ENCODE results near the gene ANKRD13C.

Gene ANKRD13C

GRCh38 chr1:70331962-70332361, 22.6 kb downstream of the ANKRD13C start:
- Histone ChIP-seq H3K27me3 (ENCODE audit: control insufficient read depth, insufficient read depth, low read length) (no peaks in the 10 kb centered on the region), H3K36me3 (ENCODE audit: insufficient read depth, low read length) (peaks cover 6% of the 10 kb centered on the region), H3K4me1 (ENCODE audit: control insufficient read depth, insufficient read depth, low read length) (peaks cover 6% of the 10 kb centered on the region), H3K9me3 (replicated peaks; ENCODE audit: low read length) (no peaks in the 10 kb centered on the region), H3K4me2 (ENCODE audit: low read length) (no peak overlapping the region), H3K4me3 (ENCODE audit: low read length) (no peak overlapping the region), H3K9ac (ENCODE audit: low read depth, low read length) (no peak overlapping the region)

DNA sequence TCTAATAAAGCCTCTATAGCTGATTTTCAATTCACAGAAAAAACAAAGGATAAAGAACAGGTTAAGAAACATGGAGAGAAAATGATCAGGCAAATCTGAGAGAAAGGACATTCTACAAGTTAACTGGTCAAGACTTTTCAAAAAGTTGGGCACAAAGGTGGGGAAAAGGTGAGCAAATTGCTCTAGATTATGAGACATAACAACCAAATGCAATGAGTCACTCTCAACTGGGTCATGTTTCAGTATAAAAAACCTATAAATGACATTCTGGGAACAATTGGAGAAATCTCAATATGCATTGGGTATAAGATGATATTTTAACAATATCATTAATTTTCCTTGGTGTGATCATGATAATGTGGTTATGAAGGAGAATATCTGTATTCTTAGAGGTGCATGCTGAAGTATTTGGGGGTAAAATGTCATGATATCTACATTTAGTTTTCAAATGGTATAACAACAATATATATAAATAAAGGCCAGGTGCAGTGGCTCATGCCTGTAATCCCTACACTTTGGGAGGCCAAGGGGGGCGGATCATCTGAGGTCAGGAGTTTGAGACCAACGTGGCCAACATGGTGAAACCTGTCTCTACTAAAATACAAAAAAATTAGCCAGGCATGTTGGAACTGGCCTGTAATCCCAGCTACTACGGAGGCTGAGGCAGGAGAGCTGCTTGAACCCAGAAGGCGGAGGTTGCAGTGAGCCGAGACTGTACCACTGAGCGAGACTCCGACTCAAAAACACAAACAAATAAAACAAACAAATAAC, 27.0 kb downstream of the ANKRD13C start:
- Histone ChIP-seq H3K4me2 (ENCODE audit: low read length) (no peak overlapping the region), H3K36me3 (ENCODE audit: insufficient read depth, low read length) (peaks cover 10% of the 10 kb centered on the region), H3K27me3 (ENCODE audit: control insufficient read depth, insufficient read depth, low read length) (no peaks in the 10 kb centered on the region), H3K9me3 (replicated peaks; ENCODE audit: low read length) (no peaks in the 10 kb centered on the region), H3K4me1 (ENCODE audit: control insufficient read depth, insufficient read depth, low read length) (peaks cover 7% of the 10 kb centered on the region), H3K9ac (ENCODE audit: low read depth, low read length) (no peak overlapping the region), H3K4me3 (ENCODE audit: low read length) (no peak overlapping the region)

GRCh38 chr1:70324683-70325082, 29.8 kb downstream of the ANKRD13C start:
- peaks cover 10% of the 10 kb centered on the region for H3K36me3 ChIP-seq (ENCODE audit: insufficient read depth, low read length)
- H3K9ac ChIP-seq (ENCODE audit: low read depth, low read length): no peak overlapping the region
- no peak overlapping the region for H3K4me3 ChIP-seq (ENCODE audit: low read length)
- no peaks in the 10 kb centered on the region for H3K9me3 ChIP-seq (replicated peaks; ENCODE audit: low read length)
- no peak overlapping the region for H3K4me2 ChIP-seq (ENCODE audit: low read length)
- H3K4me1 ChIP-seq (ENCODE audit: control insufficient read depth, insufficient read depth, low read length): peaks cover 15% of the 10 kb centered on the region
- no peaks in the 10 kb centered on the region for H3K27me3 ChIP-seq (ENCODE audit: control insufficient read depth, insufficient read depth, low read length)

- Histone ChIP-seq H3K4me3 (ENCODE audit: low read length) (peak overlapping the region; percentile 7), H3K4me2 (ENCODE audit: low read length) (peak overlapping the region; percentile 32), H3K36me3 (ENCODE audit: insufficient read depth, low read length) (peaks cover 10% of the 10 kb centered on the region), H3K9me3 (replicated peaks; ENCODE audit: low read length) (no peaks in the 10 kb centered on the region), H3K9ac (ENCODE audit: low read depth, low read length) (peak overlapping the region; percentile 44), H3K27me3 (ENCODE audit: control insufficient read depth, insufficient read depth, low read length) (no peaks in the 10 kb centered on the region), H3K4me1 (ENCODE audit: control insufficient read depth, insufficient read depth, low read length) (peaks cover 15% of the 10 kb centered on the region)
Measured at GRCh38 chr1:70319750-70320149, 34.8 kb downstream of the ANKRD13C start.

DNA sequence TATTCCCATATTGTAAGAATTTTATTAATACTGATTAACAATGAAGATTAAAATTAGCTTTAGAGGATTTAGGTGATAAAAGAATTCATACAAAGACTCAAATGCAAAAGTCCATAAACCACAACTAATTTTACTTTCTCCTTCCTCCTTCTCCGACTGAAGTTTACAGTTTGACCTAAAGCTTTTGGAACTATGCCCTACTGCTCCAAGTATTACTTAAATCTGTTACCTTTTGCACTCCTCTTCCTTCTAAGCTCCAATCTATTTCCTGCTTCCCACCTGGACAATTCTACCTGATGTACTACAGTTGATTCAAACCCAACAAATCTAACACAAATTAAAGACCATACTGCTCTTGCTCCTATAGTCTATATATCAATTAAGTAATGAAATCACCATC, 36.3 kb downstream of the ANKRD13C start:
- no peaks in the 10 kb centered on the region for H3K27me3 ChIP-seq (ENCODE audit: control insufficient read depth, insufficient read depth, low read length)
- H3K36me3 ChIP-seq (ENCODE audit: insufficient read depth, low read length): peaks cover 6% of the 10 kb centered on the region
- H3K9me3 ChIP-seq (replicated peaks; ENCODE audit: low read length): no peaks in the 10 kb centered on the region
- no peak overlapping the region for H3K4me2 ChIP-seq (ENCODE audit: low read length)
- H3K4me1 ChIP-seq (ENCODE audit: control insufficient read depth, insufficient read depth, low read length): peaks cover 15% of the 10 kb centered on the region
- no peak overlapping the region for H3K4me3 ChIP-seq (ENCODE audit: low read length)
- no peak overlapping the region for H3K9ac ChIP-seq (ENCODE audit: low read depth, low read length)

DNA sequence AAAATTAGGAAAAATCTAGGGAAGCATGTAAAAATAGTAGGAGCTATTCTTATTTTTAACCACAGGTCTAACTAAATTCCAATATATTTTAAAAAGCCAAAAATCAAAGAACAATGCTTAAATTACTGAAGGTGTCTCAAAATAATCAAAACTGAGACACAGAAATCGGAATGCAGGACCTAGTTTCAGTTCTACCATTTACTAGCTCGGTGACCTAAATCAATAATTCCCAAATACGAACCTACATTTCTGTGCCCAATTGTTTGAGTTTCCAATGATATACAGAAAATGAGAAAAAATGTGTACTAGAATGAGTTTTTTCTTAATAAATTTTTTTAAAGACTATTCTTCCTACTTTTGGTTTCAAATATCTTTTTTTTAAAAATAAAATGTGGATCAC, 37.4 kb downstream of the ANKRD13C start:
- peaks cover 15% of the 10 kb centered on the region for H3K4me1 ChIP-seq (ENCODE audit: control insufficient read depth, insufficient read depth, low read length)
- H3K4me3 ChIP-seq (ENCODE audit: low read length): no peak overlapping the region
- H3K27me3 ChIP-seq (ENCODE audit: control insufficient read depth, insufficient read depth, low read length): no peaks in the 10 kb centered on the region
- H3K36me3 ChIP-seq (ENCODE audit: insufficient read depth, low read length): no peaks in the 10 kb centered on the region
- no peaks in the 10 kb centered on the region for H3K9me3 ChIP-seq (replicated peaks; ENCODE audit: low read length)
- no peak overlapping the region for H3K9ac ChIP-seq (ENCODE audit: low read depth, low read length)
- no peak overlapping the region for H3K4me2 ChIP-seq (ENCODE audit: low read length)

DNA sequence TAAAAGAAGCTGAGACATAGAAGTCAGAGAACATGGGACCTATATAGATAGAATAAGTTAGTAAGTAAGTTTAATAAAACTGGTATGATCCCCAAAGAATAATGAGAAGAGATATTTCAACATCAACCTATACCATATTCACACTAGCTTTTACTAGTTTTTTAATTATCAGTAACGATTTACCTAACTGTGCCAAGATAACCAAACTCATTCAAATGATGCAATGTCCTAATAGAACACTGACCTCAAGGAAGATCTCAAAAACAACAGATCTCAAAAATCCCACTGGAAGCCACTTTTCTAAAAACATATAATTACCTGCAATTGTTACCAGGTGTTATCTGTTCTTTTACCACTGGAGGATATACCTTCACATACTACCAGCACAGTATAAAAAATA, 38.7 kb downstream of the ANKRD13C start:
- H3K4me1 ChIP-seq (ENCODE audit: control insufficient read depth, insufficient read depth, low read length): peaks cover 15% of the 10 kb centered on the region
- no peaks in the 10 kb centered on the region for H3K27me3 ChIP-seq (ENCODE audit: control insufficient read depth, insufficient read depth, low read length)
- H3K4me3 ChIP-seq (ENCODE audit: low read length): no peak overlapping the region
- H3K9ac ChIP-seq (ENCODE audit: low read depth, low read length): no peak overlapping the region
- no peaks in the 10 kb centered on the region for H3K36me3 ChIP-seq (ENCODE audit: insufficient read depth, low read length)
- H3K9me3 ChIP-seq (replicated peaks; ENCODE audit: low read length): no peaks in the 10 kb centered on the region
- no peak overlapping the region for H3K4me2 ChIP-seq (ENCODE audit: low read length)

DNA sequence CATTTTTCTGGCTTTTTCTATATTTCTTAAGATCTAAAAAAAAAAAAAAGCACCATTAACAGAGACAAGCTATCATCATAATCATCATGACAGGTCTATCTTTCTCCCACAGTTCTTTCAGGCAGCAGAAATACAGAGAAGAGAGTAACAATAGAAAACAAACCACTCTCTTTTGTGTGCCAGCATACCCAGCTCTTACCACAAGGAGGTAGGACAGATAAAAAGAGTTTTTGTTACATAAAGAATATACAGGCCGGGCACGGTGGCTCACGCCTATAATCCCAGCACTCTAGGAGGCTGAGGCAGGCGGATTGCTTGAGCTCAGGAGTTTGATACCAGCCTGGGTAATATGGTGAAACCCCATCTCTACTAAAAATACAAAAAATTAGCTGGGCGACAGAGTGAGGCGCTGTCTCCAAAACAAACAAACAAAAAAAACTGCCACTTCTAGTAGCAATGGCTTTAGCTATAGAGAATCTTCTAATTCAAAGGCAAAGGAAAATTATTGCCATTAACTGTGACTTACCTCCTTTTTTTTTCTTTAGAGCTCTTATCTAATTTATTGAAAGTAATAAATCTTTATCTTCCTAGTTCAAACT, 39.7 kb downstream of the ANKRD13C start:
- H3K9ac ChIP-seq (ENCODE audit: low read depth, low read length): no peak overlapping the region
- H3K4me3 ChIP-seq (ENCODE audit: low read length): no peak overlapping the region
- no peak overlapping the region for H3K4me2 ChIP-seq (ENCODE audit: low read length)
- no peaks in the 10 kb centered on the region for H3K9me3 ChIP-seq (replicated peaks; ENCODE audit: low read length)
- no peaks in the 10 kb centered on the region for H3K27me3 ChIP-seq (ENCODE audit: control insufficient read depth, insufficient read depth, low read length)
- no peaks in the 10 kb centered on the region for H3K36me3 ChIP-seq (ENCODE audit: insufficient read depth, low read length)
- peaks cover 8% of the 10 kb centered on the region for H3K4me1 ChIP-seq (ENCODE audit: control insufficient read depth, insufficient read depth, low read length)

DNA sequence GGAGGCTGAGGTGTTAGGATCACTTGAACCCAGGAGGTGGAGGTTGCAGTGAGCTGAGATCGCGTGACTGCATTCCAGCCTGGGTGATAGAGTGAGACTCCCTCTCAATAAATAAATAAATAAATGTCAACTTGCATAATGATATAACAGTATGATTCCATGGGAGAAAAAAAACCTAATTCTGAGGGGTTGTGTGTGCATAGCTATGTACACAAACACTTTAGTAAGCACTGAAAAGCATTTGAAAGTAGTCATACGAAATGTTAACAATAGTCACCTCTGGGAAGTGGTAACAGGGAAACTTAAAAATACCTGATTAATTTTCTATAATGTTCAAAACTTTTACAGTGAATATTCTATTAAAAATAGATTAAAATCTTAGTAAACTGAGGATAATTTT, 43.2 kb downstream of the ANKRD13C start:
- no peak overlapping the region for H3K4me3 ChIP-seq (ENCODE audit: low read length)
- H3K4me1 ChIP-seq (ENCODE audit: control insufficient read depth, insufficient read depth, low read length): no peaks in the 10 kb centered on the region
- peaks cover 10% of the 10 kb centered on the region for H3K36me3 ChIP-seq (ENCODE audit: insufficient read depth, low read length)
- no peaks in the 10 kb centered on the region for H3K9me3 ChIP-seq (replicated peaks; ENCODE audit: low read length)
- H3K9ac ChIP-seq (ENCODE audit: low read depth, low read length): no peak overlapping the region
- no peak overlapping the region for H3K4me2 ChIP-seq (ENCODE audit: low read length)
- H3K27me3 ChIP-seq (ENCODE audit: control insufficient read depth, insufficient read depth, low read length): no peaks in the 10 kb centered on the region

DNA sequence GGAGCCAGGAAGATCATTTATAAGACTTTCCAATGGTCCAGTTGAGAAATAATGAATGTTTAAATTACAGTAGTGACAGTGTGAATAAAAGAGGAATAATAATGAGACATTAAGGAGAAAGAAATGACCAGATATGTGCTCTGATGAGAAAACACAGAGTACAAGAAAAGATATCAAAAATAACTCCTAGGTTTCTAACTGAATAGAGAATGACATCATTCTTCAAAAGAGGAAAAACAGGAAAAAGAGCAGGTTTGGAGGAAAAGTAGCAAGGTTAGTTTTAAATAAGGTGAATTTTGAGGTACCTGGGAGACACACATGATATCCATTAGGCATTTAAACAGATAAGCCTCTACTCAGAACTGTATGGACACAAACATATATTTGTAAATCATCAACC, 55.0 kb downstream of the ANKRD13C start:
- no peaks in the 10 kb centered on the region for H3K27me3 ChIP-seq (ENCODE audit: control insufficient read depth, insufficient read depth, low read length)
- H3K4me1 ChIP-seq (ENCODE audit: control insufficient read depth, insufficient read depth, low read length): no peaks in the 10 kb centered on the region
- H3K9me3 ChIP-seq (replicated peaks; ENCODE audit: low read length): no peaks in the 10 kb centered on the region
- peaks cover 28% of the 10 kb centered on the region for H3K36me3 ChIP-seq (ENCODE audit: insufficient read depth, low read length)
- no peak overlapping the region for H3K4me3 ChIP-seq (ENCODE audit: low read length)
- no peak overlapping the region for H3K4me2 ChIP-seq (ENCODE audit: low read length)
- H3K9ac ChIP-seq (ENCODE audit: low read depth, low read length): no peak overlapping the region

- H3K4me3 ChIP-seq (ENCODE audit: low read length): no peak overlapping the region
- no peaks in the 10 kb centered on the region for H3K27me3 ChIP-seq (ENCODE audit: control insufficient read depth, insufficient read depth, low read length)
- no peak overlapping the region for H3K4me2 ChIP-seq (ENCODE audit: low read length)
- H3K9ac ChIP-seq (ENCODE audit: low read depth, low read length): no peak overlapping the region
- H3K9me3 ChIP-seq (replicated peaks; ENCODE audit: low read length): no peaks in the 10 kb centered on the region
- H3K4me1 ChIP-seq (ENCODE audit: control insufficient read depth, insufficient read depth, low read length): no peaks in the 10 kb centered on the region
- peaks cover 41% of the 10 kb centered on the region for H3K36me3 ChIP-seq (ENCODE audit: insufficient read depth, low read length)
Measured at GRCh38 chr1:70295749-70296148, 58.8 kb downstream of the ANKRD13C start.

All from skeletal muscle satellite cell (primary cell).